Stimulated activated CD8-positive, alpha-beta memory T cell treated with anti-CD3 and anti-CD28 coated beads, Interleukin-7, amount 100 ng/mL, for 24 hours (primary cell): ENCODE data around the gene ASPSCR1.
"Not testable (repeated sequence)": the region's sequence is repeated elsewhere in the genome, so short reads cannot be mapped to it uniquely, and the experiment has no call there.

Source experiments
- DNase-seq: peaks from one replicate; pipeline ENCODE4 v3.0.0-alpha.2; 2020; ENCODE audit warnings: low read depth

The ASPSCR1 gene

DNA sequence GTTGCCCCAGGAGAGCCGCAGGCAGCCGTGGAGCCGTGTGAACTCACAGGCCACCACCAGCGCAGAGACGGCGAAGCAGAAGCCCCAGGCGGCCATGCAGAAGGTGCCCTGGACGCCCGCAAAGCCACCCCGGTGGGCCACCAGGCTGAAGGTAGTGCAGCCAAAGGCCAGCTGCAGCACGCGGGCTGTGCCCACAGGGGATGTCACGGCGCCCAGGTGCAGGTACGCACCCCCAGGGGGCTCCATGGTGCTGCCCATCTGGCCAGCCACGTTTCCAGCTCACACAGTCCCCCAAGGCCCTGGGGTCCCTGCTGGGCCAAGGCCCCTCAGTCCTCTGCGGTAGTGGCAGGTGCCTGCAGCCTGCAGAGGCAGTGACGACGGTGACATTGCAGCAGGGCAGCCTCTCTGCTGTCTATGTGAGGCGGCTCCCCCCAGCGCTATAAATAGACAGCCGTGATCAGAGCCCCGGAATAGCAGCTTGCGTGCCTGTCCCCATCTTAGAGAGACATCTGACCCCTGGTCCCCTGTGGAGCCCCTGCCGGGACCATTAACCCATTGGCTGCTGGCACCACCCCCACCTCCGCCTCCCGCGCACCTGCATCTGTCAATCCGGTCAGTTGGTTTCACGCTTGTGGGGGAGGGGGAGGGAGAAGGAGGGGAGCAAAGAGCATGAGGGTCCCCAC is 35.8 kb upstream of the ASPSCR1 start:
- DNase-seq: no peak

DNA sequence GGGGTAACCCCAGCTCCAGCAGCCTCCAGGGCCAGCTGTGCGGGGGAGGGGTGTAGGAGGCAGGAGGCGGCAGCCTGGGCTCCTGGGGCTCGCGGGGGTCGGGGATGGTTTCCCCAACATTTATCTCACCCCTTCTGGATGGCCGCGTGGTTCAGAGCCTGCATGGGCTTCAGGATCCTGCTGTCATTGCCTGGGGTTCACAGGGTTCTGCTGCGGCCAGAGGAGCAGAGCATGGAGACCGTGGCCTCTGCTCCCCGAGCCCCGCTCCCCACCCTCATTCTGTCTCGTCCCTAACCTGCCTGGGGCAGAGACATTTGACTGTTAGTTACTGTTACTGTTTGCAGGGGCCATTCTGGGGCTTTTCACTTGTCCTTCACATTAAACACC is 35.3 kb upstream of the ASPSCR1 start:
- DNase-seq: no peak

DNA sequence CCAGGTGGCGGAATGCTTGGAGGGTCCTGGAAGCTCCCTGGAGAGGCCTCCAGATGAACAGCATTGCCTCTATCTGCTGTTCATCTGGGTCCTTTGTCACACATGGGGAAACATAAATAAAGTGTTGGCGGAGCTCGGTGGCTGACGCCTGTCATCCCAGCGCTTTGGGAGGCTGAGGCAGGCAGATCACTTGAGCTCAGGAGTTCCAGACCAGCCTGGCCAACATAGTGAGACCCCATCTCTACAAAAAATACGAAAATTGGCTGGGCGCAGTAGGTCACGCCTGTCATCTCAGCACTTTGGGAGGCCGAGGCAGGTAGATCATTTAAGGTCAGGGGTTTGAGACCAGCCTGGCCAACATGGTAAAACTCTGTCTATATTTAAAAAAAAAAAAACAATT is 32.6 kb upstream of the ASPSCR1 start:
- no peak for DNase-seq

DNA sequence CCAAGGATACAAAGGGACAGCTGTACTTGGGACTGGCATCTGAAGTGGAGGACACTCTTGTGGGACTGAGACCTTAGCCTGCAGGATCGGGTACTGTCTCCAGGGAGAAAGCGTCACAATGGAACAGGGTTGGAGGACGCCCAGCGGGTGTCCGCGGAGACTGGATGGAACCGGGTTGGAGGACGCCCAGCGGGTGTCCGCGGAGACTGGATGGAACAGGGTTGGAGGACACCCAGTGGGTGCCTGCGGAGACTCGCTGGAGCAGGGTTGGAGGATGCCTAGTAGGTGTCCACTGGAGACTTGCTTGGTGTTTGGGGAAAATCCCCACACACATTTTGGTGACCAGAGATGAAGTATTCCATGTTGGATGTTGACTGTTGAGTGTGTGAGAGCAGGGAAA is 30.2 kb upstream of the ASPSCR1 start, which contains the start of gene MYADML2:
MYADML2 (minus strand) TSS at position 45 of the 400 bp plus-strand sequence. CDS start 5,492 bp downstream, outside the sequence.
- DNase-seq: no peak

DNA sequence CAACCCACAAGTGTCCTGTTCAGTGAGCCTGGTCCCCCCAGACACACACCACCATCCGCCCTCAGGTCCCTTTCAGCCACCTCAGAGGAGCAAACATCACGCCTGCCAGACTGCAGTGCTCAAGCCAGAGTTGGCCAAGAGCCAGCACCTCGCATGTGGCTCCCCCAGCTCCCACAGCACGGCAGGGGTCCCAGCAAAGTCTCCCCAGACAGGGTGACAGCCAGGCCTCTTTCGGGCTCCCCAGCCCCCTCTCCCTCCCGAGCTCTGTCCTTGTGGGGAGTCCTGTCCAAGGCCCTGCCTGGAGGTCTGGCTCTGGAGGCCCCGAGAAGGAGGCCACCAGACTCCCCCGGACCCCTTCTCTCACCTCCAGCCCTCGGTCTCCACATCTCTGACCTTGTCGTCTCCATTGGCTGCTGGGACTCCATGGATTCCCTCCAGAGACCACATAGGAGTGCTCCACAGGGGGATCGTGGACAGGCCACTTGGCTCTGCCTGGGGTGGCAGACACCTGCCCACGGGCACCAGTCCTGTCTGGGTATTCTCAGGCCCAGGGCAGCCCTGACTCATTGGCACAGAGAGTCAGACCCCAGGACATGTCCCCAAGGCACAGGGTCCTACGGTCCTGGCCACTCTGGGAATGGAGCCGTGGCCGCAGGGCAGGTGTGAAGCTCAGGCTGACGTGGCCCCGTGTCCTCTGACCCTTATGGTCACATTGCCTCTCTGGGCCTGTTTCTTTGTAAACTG is 28.6 kb upstream of the ASPSCR1 start:
- DNase-seq: no peak

DNA sequence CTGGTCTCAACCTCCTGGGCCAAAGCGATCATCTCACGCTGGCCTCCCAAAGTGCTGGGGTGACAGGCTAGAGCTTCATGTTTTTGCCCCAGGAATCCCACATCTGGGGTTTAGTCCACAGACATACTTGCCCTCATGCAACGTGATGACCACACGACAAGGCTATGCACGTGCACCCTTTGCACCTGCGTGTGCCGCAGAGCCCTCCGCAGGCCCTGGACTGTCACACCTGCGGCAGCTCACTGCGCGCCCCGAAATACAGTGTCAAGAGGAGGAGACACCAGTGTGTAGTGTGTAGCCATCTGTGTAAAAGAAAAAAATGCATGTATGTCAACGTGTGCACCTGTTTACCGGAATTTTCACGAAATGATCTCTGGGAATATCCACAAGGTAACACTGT is 26.9 kb upstream of the ASPSCR1 start:
- no peak for DNase-seq

DNA sequence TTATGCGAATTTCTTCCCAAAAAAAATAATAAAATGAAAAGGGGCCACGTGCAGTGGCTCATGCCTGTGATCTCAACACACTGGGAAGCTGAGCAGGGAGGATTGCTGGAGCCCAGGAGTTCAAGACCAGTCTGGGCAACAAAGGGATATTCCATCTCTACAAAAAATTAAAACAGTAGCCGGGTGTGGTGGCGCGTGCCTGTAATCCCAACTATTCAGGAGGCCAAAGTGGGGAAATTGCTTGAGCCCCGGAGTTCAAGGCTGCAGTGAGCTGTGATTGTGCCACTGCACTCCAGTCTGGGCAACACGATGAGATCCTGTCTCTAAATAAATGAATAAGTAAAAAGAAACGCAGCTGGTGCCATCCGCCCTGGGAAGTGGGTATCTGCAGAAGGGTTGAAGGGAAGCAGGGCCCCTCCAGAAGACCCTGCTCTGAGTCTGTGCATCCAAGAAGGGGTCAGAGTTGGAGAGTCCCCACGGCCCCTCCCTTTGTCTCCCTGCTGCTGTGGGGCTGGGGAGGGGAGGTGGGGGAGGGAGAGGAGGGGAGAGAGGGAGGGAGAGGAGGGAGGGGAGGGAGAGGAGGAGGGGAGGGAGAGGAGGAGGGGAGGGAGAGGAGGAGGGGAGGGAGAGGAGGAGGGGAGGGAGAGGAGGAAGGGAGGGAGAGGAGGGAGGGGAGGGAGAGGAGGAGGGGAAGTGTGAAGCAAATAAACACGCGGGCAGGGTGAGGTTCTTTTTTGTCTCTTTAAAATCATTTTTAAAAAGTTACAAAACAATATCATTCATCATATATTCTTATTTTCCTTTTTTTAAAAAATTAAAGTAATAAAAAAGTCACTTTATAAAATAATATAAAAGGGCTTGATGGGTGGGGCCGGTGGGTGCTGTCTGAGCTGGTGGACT is 25.4 kb upstream of the ASPSCR1 start:
- no peak for DNase-seq

DNA sequence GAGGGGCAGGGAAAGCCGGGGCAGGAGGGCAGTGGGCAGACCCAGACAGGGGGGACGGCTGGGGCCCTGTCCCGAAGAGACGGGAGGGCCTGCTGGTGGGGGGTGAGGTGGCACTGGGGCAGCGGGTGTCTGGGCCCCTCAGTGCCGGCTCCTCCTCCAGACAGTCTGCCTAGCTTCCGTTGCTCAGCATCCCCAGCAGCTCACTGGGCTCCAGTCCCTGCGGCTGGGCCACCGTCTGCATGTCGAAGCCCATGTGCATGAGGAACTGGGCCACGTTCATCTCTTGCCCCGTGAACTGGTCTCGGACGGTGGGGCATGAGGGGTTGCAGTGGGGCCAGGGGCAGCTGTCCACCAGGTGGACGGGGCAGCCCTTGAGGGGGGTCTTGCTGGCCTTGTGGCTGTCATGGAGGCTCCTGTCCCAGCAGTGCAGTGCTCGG is 24.6 kb upstream of the ASPSCR1 start:
- no peak for DNase-seq

DNA sequence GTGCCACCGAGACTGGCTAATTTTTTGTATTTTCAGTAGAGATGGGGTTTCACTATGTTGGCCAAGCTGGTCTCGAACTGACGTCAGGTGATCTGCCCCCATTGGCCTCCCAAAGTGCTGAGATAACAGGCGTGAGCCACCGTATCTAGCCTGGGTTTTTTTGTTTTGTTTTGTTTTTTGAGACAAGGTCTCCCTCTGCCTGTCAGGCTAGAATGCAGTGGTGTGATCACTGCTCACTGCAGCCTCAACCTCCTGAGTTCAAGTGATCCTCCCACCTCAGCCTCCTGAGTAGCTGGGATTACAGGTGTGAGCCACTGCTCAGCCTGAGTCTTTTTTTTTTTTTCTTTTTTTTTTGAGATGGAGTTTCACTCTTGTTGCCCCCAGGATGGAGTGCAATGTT is 24.0 kb upstream of the ASPSCR1 start:
- DNase-seq: not testable (repeated sequence)

DNA sequence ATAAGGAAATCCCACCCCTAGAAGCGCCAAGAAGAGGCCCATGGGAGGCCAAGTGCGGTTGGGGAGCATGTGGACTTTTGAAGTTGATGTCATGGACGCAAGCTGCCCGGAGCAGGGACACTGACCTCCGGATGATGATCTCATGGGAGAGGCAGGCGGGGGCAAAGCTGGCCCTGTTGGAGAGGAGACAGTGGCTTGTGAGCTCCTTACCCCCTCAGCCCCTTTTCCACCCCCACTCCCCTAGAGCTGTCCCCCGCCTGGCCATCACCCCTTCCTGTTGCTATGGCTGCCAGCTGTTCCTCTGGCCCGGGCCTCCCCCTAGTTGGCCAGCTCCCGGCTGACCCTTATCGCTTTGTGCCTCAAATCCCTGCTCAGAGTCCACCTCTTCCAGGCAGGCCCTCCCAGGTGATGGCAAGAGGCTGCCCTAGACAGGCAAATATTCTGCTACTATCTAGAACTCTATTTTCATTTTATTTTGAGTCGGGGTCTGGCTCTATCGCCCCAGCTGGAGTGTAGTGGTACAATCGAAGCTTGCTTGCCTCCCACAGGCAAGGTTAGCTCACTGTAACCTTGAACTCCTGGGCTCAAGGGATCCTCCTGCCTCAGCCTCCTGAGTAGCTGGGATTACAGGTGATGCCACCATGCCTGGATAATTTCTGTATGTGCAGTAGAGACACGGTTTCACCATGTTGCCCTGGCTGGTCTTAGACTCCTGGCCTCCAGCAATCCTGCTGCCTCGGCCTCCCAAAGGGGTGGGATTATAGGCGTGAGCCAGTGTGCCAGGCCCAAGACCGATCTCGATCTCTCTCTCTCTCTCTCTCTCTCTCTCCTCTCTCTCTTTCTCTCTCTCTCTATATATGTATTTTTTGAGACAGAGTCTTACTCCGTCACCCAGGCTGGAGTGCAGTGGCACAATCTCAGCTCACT is 23.0 kb upstream of the ASPSCR1 start:
- DNase-seq: no peak

DNA sequence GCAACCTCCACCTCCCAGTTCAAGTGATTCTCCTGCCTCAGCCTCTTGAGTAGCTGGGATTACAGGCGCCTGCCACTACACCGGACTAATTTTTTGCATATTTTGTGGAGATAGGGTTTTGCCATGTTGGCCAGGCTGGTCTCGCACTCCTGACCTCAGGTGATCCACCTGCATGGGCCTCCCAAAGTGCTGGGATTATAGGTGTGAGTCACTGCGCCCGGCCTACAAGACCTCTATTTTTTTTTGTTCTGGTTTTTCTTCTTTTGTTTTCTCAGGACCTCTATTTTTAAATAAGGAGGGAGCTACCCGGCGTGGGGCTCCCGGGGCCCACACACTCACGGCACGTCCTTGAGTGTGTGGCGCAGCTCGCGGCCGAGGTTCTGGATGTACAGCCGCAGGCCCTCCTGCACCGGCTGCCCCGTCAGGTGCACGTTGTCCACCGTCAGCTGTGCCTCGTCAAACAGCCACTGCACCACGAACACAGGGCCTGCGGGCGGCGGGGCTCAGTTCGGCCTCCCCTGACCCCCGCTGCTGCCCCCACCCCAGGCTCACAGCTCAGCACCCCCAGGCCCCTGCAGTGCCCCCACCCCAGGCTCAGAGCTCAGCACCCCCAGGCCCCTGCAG is 22.3 kb upstream of the ASPSCR1 start:
- DNase-seq: no peak

DNA sequence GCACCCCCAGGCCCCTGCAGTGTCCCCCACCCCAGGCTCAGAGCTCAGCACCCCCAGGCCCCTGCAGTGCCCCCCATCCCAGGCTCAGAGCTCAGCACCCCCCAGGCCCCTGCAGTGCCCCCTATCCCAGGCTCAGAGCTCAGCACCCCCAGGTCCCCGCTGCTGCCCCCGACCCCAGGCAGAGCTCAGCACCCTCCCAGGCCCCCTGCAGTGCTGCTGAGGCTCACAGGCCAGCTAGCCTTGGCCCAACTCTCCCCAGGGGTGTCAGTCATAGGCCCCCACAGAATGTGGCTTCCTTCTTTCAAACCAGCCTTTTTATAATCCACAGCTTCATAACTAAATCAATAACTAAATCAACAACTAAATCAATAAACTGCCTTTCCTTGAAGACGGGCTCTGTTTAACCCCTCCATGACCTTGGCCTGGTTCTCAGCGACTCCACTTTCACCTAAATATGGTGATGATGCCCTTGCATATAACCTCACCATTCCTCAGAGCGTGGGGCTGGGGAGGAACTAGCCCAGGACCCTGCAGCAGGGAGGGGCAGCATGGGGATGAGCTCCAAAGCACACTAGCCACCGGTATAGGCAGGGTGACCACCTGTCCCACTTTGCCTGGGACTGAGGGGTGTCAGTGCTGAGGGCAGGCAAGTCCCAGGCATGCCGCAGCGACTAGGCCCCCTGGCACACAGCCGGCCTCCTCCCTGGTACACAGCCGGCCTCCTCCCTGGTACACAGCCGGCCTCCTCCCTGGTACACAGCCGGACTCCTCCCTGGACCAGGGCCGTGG is 21.5 kb upstream of the ASPSCR1 start:
- no peak for DNase-seq

DNA sequence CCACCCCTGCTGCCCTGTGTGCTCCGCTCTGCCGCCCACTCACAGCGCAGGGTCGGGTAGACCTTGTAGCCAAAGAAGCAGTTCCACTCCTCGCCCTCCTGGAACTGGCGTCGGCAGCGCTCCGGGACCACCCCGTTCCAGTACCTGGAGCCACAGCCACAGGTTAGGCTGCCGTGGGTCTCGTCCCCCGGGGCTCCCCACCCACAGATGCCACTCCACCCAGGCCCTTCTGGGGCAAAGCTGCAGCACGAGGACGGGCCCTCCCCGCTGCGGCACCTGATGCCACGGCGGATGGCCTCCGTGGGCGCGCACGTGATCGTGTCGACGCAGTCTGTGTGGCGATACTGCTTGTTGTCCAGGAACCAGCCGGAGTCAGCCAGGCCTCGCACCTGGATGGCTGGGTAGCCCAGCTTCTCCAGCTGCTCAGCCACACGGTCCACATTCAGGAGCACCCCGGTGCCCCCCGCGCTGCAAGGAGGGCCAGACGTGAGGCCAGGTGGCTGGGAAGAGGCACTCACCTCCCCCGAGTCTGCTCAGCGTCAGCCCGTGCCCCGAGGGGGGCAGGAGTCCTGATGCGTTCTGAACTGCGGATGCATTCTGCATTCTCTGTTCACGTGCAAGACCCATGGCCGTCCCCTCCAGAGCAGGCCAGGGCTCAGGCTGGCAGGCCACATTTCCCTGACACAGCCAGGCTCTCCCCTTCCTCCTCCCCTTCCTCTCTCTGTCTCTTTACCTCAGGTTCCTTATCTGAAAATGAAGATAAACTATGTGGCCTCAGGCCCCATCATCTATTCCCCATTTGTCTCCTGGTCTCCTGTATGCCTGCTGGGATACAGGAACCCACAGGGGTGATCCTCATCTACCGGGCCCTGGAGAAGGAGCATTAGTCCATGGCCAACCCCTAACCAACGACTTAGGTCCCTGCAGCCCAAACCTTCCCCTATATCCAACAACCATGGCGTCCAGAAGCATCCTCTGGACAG is 20.5 kb upstream of the ASPSCR1 start:
- DNase-seq: no peak

DNA sequence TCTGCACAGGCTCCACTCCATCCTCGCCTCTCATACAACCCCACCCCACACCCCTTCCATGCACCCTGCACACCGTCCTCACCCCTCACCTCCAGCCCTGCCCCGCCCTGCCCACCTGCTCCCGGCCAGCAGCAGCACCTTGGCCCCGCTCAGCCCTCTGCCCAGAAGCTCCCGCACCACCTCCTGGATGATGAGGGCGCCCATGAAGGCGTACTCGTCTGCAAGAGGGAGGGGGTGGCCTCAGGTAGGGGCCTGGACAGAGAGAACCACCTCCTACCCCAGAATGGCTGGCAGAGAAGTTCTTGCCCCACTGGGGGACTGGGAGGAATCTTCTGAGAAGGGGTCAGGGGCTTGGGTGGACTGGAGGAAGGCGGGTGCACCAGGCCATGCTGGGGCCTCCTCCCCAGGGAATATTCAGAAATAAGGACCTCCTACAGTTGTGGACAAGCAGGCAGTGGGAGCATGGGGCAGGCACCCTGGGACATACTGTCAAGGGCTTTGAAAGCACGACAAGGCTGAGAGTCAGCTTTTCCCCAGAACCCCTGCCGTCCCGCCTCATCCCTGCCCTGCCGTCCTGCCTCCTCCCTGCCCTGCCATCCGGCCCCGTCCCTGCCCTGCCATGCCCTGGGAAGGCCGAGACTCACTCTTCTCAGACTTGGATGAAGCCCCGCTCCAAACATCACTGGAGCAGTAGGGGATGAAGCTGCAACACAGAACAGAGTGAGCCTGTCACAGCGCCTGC is 19.6 kb upstream of the ASPSCR1 start:
- DNase-seq: no peak

DNA sequence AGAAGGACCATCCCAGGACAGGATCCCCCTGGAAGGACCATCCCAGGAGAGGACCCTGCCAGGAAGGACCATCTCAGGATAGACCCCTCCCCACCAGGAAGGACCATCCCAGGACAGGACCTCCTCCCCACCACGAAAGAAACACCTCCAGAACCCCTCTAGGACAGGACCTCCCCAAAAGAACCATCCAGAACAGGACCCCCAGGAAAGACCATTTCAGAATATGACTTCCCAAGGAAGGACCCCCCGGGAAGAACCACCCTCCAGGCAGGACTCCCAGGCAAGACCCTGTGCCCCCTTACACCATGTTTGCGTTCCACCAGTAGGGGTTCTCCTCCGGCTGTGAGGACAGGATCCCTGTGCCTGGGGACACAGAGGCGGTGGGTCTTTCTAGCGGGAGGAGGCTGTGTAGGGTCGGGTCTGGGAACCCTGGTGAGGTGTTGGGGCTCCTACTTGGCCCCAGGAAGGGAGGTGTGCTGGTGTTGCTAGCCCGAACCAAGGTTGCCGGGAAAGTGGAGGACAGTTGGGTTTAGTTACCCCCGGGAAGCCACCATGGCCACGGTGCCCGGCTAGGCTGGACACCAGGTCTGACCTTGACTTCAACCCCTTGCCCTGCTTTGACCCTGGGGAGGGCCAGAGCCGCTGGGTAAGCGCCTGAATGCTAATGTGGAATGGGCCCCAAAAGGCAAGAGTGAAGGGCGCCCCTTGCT is 18.6 kb upstream of the ASPSCR1 start:
- no peak for DNase-seq

DNA sequence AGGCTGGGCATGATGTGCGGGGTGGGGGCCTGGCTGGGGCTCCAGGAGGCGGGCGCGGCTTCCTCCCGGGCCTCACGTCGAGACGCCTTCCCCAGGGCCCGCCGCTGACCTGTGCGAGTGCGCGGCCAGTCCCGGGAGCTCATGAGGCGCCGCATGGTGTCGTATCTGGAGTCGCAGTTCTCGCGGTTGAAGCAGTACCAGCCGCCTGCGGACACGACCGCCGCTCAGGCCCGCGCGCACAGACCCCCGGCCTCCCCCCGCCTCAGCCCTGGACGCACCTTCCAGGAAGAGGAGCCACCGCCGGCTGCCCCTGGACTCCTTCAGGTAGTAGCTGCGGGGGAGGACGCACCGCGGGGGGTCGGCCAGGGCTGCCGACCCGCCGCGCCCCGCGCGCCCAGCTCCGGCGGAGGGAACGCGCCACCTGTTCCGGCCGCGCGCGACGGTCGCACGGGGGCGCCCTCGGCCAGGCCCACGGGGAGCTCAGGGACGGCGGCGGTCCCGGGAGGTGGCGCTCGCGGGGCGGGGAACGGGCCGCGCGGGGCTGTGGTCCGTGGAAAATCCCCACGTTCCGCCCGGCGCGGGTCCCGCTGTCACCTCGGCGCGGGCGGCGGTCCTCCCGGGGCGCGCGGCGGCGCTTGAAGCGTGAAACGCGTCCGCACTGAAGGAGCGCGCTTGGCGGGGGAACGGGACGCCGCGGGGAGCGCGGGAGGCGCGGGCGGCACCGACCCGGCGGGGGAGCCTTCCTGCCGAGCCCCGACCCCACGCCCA is 17.9 kb upstream of the ASPSCR1 start:
- DNase-seq: peak; percentile 56
